Activated CD4-positive, alpha-beta T cell treated with anti-CD3 and anti-CD28 coated beads, Interleukin-2, amount 50 U/mL, for 24 hours (primary cell): Measurements from ENCODE around the gene ACOT12.

Experiments
- DNase-seq, 2 donors: peaks; one replicate each; pipeline ENCODE4 v3.0.0-alpha.2; 2020; ENCODE audit warnings: low read depth in 1 of 2, low spot score in 1 of 2

The ACOT12 gene

GRCh38 chr5:81400375-81400774 is 6.4 kb upstream of the ACOT12 start:
- no peak for DNase-seq

GRCh38 chr5:81398741-81399140 is 4.8 kb upstream of the ACOT12 start:
- no peak for DNase-seq

DNA sequence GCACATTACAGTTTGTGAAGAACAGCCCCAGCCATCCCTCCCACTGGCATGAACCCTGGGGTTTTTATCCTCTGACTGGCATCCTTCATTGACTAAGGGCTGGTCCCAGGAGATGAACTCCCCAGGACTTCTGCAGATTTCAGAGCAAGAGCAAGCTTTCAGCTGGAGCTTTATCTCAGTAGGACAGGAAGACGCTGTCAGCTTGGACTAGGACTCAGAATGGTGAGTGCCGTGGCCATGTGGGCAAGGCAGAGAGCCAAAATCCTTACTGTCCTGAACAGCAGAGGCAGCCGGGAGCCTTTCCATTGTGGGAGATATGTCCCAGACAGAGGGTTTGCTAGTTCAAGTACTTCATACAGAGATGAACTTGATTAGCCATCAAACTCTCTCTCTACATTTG is 3.2 kb upstream of the ACOT12 start:
- no peak for DNase-seq

DNA sequence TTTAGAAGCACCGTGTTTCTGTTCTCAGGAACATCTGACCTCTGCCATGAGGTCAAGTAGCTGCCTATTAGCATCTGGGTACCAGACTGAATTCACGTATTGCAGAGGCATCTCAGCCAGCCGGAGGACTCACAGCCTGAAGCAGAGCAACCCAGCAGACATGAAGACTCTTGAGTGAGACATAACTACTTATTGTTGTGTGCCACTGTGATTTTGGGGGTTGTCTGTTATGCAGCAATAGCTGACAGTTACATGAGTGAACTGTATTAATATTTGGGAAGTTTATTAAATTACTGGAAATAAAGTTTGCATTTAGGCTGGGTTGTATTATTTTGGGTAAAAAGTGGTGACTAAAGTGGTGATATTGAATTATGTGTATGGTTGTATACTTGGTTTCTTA is 1.3 kb upstream of the ACOT12 start:
- no peak for DNase-seq

GRCh38 chr5:81393430-81393782 is 528 bp downstream of the ACOT12 start:
- no peak for DNase-seq

- DNase-seq: no peak
Observed at GRCh38 chr5:81389025-81389424, 4.9 kb downstream of the ACOT12 start.

DNA sequence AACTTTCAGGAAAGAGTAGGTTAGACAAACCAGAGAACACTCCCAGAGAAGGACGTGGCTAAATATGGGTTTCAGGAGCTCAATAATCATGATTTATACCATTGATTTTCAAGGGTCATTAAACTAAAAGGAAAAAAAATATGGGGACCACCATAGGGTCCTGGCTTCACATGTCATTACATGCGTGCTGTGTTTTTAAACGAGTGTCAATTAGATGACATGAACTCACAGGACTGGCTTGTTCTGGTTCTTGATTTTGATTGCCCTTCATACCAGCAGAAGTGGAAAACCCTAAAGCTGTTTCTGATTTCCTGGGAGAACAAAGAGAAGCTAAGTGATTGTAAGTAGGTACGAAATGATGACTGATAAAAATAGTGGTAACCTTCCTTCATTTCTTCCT is 5.8 kb downstream of the ACOT12 start:
- no peak for DNase-seq

DNA sequence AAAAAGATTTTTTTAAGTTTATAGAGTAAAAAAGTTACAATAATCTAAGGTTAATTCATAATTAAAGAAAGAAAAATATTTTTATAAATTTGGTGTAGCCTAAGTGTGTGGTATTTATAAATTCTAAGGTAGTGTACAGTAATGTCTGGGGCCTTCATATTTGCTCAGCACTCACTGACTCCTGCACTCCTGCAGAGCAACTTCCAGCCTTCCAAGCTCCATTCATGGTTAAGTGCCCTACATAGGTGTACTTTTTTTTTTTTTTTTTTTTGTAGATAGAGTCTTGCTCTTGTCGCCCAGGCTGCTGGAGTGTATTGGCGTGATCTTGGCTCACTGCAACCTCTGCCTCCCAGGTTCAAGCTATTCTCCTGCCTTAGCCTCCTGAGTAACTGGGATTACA is 10.1 kb downstream of the ACOT12 start:
- DNase-seq: no peak

GRCh38 chr5:81371354-81371876 is 22.5 kb downstream of the ACOT12 start:
- no peak for DNase-seq

GRCh38 chr5:81370912-81371311 is 23.0 kb downstream of the ACOT12 start:
- no peak for DNase-seq

DNA sequence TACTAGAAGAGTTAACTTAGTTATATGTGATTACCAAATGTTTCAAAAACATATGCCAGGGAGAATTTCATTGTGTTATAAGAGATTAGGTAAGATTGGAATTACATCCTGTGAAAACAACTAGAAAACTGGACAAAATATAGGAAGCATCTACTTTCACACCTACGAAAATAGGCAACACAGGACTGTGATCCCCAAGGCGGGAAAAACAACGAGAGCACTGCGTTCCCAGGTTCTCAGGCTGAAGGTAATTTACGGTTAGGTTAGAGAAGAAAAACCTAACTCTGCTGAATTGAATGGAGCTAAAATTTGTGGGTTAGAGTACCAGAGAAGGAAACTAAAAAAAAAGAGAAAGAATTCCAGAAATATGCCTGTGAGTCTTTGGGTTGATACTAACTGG is 28.4 kb downstream of the ACOT12 start:
- DNase-seq: no peak

- no peak for DNase-seq
Observed at GRCh38 chr5:81363093-81363871, 30.7 kb downstream of the ACOT12 start.

DNA sequence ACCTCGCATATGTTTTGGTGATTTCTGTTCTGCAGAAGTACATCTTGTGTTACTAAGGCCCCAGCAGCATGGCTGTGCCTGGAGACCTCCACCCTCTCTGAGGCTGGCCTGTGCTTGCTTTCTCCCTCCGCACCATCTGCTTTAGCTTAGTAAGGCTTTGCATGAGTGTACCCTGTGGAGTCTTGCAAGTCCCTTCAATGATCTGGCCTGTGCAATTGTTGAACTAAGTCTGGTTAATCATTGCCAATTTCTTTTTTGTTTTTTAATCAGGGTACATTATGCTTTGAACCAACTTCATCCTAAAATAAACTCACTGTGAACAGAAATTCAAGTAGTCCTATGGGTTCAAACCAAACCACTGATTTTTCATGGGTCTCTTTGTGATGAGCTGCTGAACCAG is 32.3 kb downstream of the ACOT12 start:
- no peak for DNase-seq

DNA sequence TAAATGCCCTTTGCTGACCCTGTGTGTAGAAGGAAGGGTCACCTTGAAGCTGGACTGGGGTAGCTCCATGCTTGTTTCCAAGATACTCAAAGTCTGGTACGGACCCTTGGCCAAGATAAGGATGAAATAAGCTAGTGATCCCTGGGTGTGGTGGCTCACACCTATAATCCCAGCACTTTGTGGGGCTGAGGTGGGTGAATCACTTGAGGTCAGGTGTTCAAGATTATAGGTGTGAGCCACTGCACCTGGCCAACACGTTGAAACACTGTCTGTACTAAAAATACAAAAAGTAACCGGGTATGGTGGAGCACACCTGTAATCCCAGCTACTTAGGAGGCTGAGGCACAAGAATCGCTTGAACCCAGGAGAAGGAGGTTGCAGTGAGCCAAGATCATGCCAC is 33.3 kb downstream of the ACOT12 start:
- no peak for DNase-seq

GRCh38 chr5:81359881-81360280 is 34.1 kb downstream of the ACOT12 start:
- no peak for DNase-seq

GRCh38 chr5:81359108-81359507 is 34.8 kb downstream of the ACOT12 start:
- no peak for DNase-seq

GRCh38 chr5:81355291-81356251 is 38.4 kb downstream of the ACOT12 start:
- no peak for DNase-seq

GRCh38 chr5:81354093-81354492 is 39.8 kb downstream of the ACOT12 start:
- DNase-seq: no peak

DNA sequence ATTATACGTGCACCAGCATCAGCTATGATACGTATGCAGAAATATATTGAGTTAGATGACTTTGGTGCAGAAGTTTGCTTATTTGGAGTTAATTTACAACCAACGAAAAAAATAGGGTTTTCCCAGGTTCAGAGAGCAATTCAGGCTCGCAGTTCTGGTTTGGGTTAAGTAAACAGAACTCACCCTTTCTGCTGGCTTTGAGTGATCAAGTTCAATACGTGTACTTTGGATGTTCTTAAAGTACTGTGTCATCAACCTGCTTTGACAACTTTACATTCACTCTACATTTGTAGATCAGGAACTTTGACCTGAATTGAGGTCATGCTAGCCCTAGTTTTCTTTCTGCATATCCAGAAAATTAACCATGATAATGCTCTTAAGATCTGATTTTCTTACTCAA is 40.7 kb downstream of the ACOT12 start:
- DNase-seq: no peak

DNA sequence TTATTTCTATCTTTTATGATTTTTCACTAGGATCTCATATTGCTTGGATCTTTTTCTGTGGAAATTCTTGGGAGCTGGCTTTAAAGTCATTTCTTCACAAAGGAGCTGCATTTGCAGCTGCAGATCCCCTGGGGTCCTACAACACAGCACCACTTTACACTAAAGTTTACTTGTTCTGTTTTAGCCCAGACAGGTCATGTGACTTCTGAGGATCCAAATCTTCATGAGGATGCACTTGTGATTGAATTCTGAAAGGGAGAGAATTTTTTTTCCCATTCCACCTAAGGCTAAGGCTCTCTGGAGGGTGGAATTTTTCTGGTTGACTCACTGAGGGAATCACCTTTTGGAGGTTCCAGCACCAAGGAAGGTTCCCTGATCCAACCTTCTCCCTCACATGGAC is 43.4 kb downstream of the ACOT12 start:
- DNase-seq: no peak

GRCh38 chr5:81349161-81349560 is 44.8 kb downstream of the ACOT12 start:
- no peak for DNase-seq

- DNase-seq: no peak
Observed at GRCh38 chr5:81345411-81346003, 48.4 kb downstream of the ACOT12 start.
